Measurements from ENCODE around the gene UBN1. TPM values are rescaled to one million over a fixed set of nuclear protein-coding genes. Genes with fewer than 3 reads are reported as not detected.

Gene UBN1
- total and polyA plus RNA-seq, 2 of the 13 experiments (the other 11 are each of a cell fraction or from before 2014, with no cell fraction given), result 10.6 to 23.5 TPM

DNA sequence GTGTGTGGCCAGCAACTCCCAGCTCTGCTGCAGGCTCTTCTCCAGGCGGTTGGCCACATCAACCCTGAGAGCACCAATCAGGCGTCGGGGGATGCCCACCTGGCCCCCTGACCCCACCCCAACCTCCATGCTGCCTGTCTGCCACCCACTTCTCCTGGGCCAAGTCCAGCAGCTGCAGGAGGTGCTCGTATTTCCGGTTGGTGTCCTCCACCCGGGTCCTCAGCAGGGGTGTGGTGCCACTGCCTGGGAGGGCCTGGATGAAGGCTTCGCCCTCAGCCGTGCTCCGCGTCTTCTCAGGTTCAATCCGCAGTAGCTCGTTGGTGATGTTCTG, 44.6 kb downstream of the UBN1 start (continued):
- TF ChIP-seq, protein P1, sequence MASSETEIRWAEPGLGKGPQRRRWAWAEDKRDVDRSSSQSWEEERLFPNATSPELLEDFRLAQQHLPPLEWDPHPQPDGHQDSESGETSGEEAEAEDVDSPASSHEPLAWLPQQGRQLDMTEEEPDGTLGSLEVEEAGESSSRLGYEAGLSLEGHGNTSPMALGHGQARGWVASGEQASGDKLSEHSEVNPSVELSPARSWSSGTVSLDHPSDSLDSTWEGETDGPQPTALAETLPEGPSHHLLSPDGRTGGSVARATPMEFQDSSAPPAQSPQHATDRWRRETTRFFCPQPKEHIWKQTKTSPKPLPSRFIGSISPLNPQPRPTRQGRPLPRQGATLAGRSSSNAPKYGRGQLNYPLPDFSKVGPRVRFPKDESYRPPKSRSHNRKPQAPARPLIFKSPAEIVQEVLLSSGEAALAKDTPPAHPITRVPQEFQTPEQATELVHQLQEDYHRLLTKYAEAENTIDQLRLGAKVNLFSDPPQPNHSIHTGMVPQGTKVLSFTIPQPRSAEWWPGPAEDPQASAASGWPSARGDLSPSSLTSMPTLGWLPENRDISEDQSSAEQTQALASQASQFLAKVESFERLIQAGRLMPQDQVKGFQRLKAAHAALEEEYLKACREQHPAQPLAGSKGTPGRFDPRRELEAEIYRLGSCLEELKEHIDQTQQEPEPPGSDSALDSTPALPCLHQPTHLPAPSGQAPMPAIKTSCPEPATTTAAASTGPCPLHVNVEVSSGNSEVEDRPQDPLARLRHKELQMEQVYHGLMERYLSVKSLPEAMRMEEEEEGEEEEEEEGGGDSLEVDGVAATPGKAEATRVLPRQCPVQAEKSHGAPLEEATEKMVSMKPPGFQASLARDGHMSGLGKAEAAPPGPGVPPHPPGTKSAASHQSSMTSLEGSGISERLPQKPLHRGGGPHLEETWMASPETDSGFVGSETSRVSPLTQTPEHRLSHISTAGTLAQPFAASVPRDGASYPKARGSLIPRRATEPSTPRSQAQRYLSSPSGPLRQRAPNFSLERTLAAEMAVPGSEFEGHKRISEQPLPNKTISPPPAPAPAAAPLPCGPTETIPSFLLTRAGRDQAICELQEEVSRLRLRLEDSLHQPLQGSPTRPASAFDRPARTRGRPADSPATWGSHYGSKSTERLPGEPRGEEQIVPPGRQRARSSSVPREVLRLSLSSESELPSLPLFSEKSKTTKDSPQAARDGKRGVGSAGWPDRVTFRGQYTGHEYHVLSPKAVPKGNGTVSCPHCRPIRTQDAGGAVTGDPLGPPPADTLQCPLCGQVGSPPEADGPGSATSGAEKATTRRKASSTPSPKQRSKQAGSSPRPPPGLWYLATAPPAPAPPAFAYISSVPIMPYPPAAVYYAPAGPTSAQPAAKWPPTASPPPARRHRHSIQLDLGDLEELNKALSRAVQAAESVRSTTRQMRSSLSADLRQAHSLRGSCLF (CRISPR knock-in tag; IDR thresholded peaks at IDR 0.05; ENCODE audit: borderline replicate concordance), result no peak
- TF ChIP-seq ZFYVE20 (CRISPR knock-in tag; IDR thresholded peaks at IDR 0.05; ENCODE audit: borderline replicate concordance, low read depth), result no peak
- TF ChIP-seq ZNF337 (CRISPR knock-in tag; IDR thresholded peaks at IDR 0.05; ENCODE audit: borderline replicate concordance, low read depth), result no peak
- TF ChIP-seq, protein P2, sequence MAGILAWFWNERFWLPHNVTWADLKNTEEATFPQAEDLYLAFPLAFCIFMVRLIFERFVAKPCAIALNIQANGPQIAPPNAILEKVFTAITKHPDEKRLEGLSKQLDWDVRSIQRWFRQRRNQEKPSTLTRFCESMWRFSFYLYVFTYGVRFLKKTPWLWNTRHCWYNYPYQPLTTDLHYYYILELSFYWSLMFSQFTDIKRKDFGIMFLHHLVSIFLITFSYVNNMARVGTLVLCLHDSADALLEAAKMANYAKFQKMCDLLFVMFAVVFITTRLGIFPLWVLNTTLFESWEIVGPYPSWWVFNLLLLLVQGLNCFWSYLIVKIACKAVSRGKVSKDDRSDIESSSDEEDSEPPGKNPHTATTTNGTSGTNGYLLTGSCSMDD (CRISPR knock-in tag; IDR thresholded peaks at IDR 0.05), result no peak
- no peak for TF ChIP-seq ZBTB3 (CRISPR knock-in tag; IDR thresholded peaks at IDR 0.05; ENCODE audit: borderline replicate concordance, low read depth)
- TF ChIP-seq CCAR2 (optimal IDR thresholded peaks at IDR 0.05; ENCODE audit: low read depth, low read length), result no peak

Data from HepG2 (cell line).